GM23338 (cell line): Measurements from ENCODE around the gene PRR14L. TPM values are rescaled to one million over a fixed set of nuclear protein-coding genes. Genes with fewer than 3 reads are reported as not detected.

Experiments used
- ATAC-seq: fragments of 200-7000 bp; cut with Tn5 transposase; 3 replicates; pipeline ENCODE4 v1.9.1; 2020
- DNase-seq: peaks from one replicate; pipeline ENCODE4 v3.0.0-alpha.2; 2015; ENCODE audit warnings: low spot score
- H2AFZ ChIP-seq: fragments of 200-600 bp; sonication (generic); 2 replicates; pipeline ENCODE4 v1.8.0; 2016; ENCODE audit warnings: antibody characterized with exemption, mild to moderate bottlenecking, moderate library complexity
- H3F3A ChIP-seq: fragments of 200-600 bp; sonication (generic); replicated peaks from 2 replicates; pipeline ENCODE4 v1.8.0; 2017; ENCODE audit warnings: antibody characterized with exemption, mixed run types, low read depth
- H3K27ac ChIP-seq: fragments of 200-600 bp; sonication (generic); 2 replicates; pipeline ENCODE4 v1.6.1; 2016; ENCODE audit warnings: low read depth
- H3K27me3 ChIP-seq: fragments of 200-600 bp; sonication (generic); 2 replicates; pipeline ENCODE4 v1.8.0; 2016; ENCODE audit warnings: mild to moderate bottlenecking, mixed run types, moderate library complexity; ENCODE audit not compliant: insufficient read depth
- H3K36me3 ChIP-seq: fragments of 200-600 bp; sonication (generic); 2 replicates; pipeline ENCODE4 v1.8.0; 2016; ENCODE audit warnings: mild to moderate bottlenecking; ENCODE audit not compliant: insufficient read depth
- H3K4me1 ChIP-seq: fragments of 200-600 bp; sonication (generic); 2 replicates; pipeline ENCODE4 v1.8.0; 2016; ENCODE audit warnings: mild to moderate bottlenecking, moderate library complexity; ENCODE audit not compliant: insufficient read depth
- H3K4me2 ChIP-seq: fragments of 200-600 bp; sonication (generic); 2 replicates; pipeline ENCODE4 v1.7.1; 2017; ENCODE audit warnings: mixed run types
- H3K4me3 ChIP-seq: fragments of 200-600 bp; sonication (generic); 2 replicates; pipeline ENCODE4 v1.6.1; 2016; ENCODE audit warnings: mixed run types
- H3K79me2 ChIP-seq: fragments of 200-600 bp; sonication (generic); replicated peaks from 2 replicates; pipeline ENCODE4 v1.8.0; 2017; ENCODE audit warnings: mild to moderate bottlenecking; ENCODE audit not compliant: insufficient read depth
- H3K9me2 ChIP-seq: fragments of 200-600 bp; sonication (generic); 2 replicates; pipeline ENCODE4 v1.8.0; 2017; ENCODE audit not compliant: insufficient read depth
- H4K20me1 ChIP-seq: fragments of 200-600 bp; sonication (generic); replicated peaks from 2 replicates; pipeline ENCODE4 v1.8.0; 2017; ENCODE audit warnings: mild to moderate bottlenecking; ENCODE audit not compliant: insufficient read depth
- H3K27ac Mint-ChIP-seq: 2 replicates; pipeline ENCODE4 v1.8.0; 2020; ENCODE audit warnings: inconsistent platforms, mild to moderate bottlenecking, moderate library complexity, mixed read lengths
- H3K27me3 Mint-ChIP-seq: 3 replicates; pipeline ENCODE4 v1.8.0; 2022; ENCODE audit warnings: low read depth, mild to moderate bottlenecking, moderate library complexity, mixed read lengths, inconsistent platforms; ENCODE audit not compliant: insufficient read depth, poor library complexity
- H3K36me3 Mint-ChIP-seq: 3 replicates; pipeline ENCODE4 v1.8.0; 2021; ENCODE audit warnings: low read depth, mild to moderate bottlenecking, inconsistent platforms, moderate library complexity, mixed read lengths
- H3K4me1 Mint-ChIP-seq: 3 replicates; pipeline ENCODE4 v1.8.0; 2020; ENCODE audit warnings: mild to moderate bottlenecking, inconsistent platforms, mixed read lengths
- H3K4me3 Mint-ChIP-seq: 3 replicates; pipeline ENCODE4 v1.8.0; 2021; ENCODE audit warnings: moderate library complexity, mild to moderate bottlenecking, inconsistent platforms, mixed read lengths
- H3K9me3 Mint-ChIP-seq: 3 replicates; pipeline ENCODE4 v1.8.0; 2020; ENCODE audit warnings: moderate library complexity, mild to moderate bottlenecking, inconsistent platforms, mixed read lengths
- CREB1 ChIP-seq: fragments of 250-450 bp; sonication (Bioruptor Pico); IDR thresholded peaks from 2 replicates; pipeline ENCODE4 v1.5.0; 2020; ENCODE audit warnings: low read depth, mild to moderate bottlenecking, moderate library complexity
- EZH2 ChIP-seq: fragments of 200-600 bp; sonication (generic); IDR thresholded peaks from one replicate; pipeline ENCODE4 v1.8.0; 2017; ENCODE audit warnings: antibody characterized with exemption, mild to moderate bottlenecking, low read depth; ENCODE audit not compliant: unreplicated experiment
- EZH2phosphoT487 ChIP-seq: fragments of 200-600 bp; sonication (generic); IDR thresholded peaks from one replicate; pipeline ENCODE4 v1.8.1; 2018; ENCODE audit warnings: antibody characterized with exemption; ENCODE audit not compliant: unreplicated experiment
- JUNB ChIP-seq: IDR thresholded peaks from one replicate; pipeline ENCODE4 v1.6.1; 2016; ENCODE audit warnings: antibody characterized with exemption; ENCODE audit not compliant: unreplicated experiment
- NANOG ChIP-seq: IDR thresholded peaks from 2 replicates; pipeline ENCODE4 v1.6.1; 2016; ENCODE audit warnings: antibody characterized with exemption, borderline replicate concordance
- POLR2AphosphoS5 ChIP-seq: IDR thresholded peaks from 2 replicates; pipeline ENCODE4 v1.6.1; 2016; ENCODE audit warnings: antibody characterized with exemption, low read depth
- REST ChIP-seq: IDR thresholded peaks from one replicate; pipeline ENCODE4 v1.6.1; 2018; ENCODE audit warnings: antibody characterized with exemption; ENCODE audit not compliant: unreplicated experiment
- STAT1 ChIP-seq: IDR thresholded peaks from one replicate; pipeline ENCODE4 v1.6.1; 2016; ENCODE audit warnings: antibody characterized with exemption; ENCODE audit not compliant: unreplicated experiment
- ZNF114 ChIP-seq: fragments of 250-450 bp; sonication (Bioruptor Pico); IDR thresholded peaks from 2 replicates; pipeline ENCODE4 v1.5.0; 2020; ENCODE audit warnings: mild to moderate bottlenecking, moderate library complexity
- ZNF331 ChIP-seq: fragments of 250-450 bp; sonication (Bioruptor Pico); IDR thresholded peaks from 2 replicates; pipeline ENCODE4 v1.5.0; 2020; ENCODE audit warnings: low read depth, mild to moderate bottlenecking, moderate library complexity
- ZNF462 ChIP-seq: fragments of 250-450 bp; sonication (Bioruptor Pico); IDR thresholded peaks from 2 replicates; pipeline ENCODE4 v1.5.0; 2020; ENCODE audit warnings: mild to moderate bottlenecking, moderate library complexity
- polyA plus RNA-seq: library from polyadenylated mRNA; unstranded; fragments of >200 nt; fragmentation: Nextera tagmentation; extraction: Ambion mirVana; gene quantifications from 2 replicates; pipeline ENCODE4 v1.2.1, GENCODE V29; 2016
- total RNA-seq: library from RNA; depleted of rRNA; stranded (reverse); fragments of >200 nt; shearing (Covaris generic); gene quantifications from 2 replicates; pipeline ENCODE4 v1.2.3, GENCODE V29; 2014
- TF ChIP-seq, protein P1 (sequence below): IDR thresholded peaks from 2 replicates; pipeline ENCODE4 v1.6.1; 2016; ENCODE audit warnings: antibody characterized with exemption
- TF ChIP-seq, protein P2 (sequence below), 2 experiments: fragments of 200-600 bp in 1 of 2; sonication (generic) in 1 of 2; conservative IDR thresholded peaks; 2 replicates each; pipeline versions ENCODE4 v1.5.1 to v1.6.1; 2016 to 2017; ENCODE audit warnings: antibody characterized with exemption in 2 of 2, low read depth in 2 of 2, mild to moderate bottlenecking in 2 of 2, moderate library complexity in 1 of 2

Gene PRR14L
- total and polyA plus RNA-seq, 2 experiments from 2014 or later: 46.3 to 54.0 TPM

GRCh38 chr22:31742682-31743081 is 7.2 kb downstream of the PRR14L start:
- Histone ChIP-seq H3K36me3 (peaks cover 10% of the 10 kb centered on the region), H3K4me2 (no peak overlapping the region), H3K27me3 (no peaks in the 10 kb centered on the region), H3K4me1 (peaks cover 6% of the 10 kb centered on the region), H3F3A (0 out of 2 replicates have a peak, but pooled peaks cover 3% of the 10 kb centered on the region), H3K9me2 (no peaks in the 10 kb centered on the region), H3K79me2 (peaks cover 100% of the 10 kb centered on the region), H3K27ac (no peak overlapping the region), H3K4me3 (no peak overlapping the region), H4K20me1 (peaks cover 53% of the 10 kb centered on the region), H2AFZ (no peak overlapping the region)
- H3K9me3 Mint-ChIP-seq: no peaks in the 10 kb centered on the region
- no peak for ATAC-seq
- H3K27ac Mint-ChIP-seq: no peak overlapping the region
- TF ChIP-seq, protein P1, sequence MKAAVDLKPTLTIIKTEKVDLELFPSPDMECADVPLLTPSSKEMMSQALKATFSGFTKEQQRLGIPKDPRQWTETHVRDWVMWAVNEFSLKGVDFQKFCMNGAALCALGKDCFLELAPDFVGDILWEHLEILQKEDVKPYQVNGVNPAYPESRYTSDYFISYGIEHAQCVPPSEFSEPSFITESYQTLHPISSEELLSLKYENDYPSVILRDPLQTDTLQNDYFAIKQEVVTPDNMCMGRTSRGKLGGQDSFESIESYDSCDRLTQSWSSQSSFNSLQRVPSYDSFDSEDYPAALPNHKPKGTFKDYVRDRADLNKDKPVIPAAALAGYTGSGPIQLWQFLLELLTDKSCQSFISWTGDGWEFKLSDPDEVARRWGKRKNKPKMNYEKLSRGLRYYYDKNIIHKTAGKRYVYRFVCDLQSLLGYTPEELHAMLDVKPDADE: no peak
- TF ChIP-seq ZNF331 (CRISPR knock-in tag): no peak
- TF ChIP-seq EZH2phosphoT487: no peak
- no peak for TF ChIP-seq EZH2
- TF ChIP-seq STAT1: no peak
- no peak for TF ChIP-seq ZNF462 (CRISPR knock-in tag)
- no peak for TF ChIP-seq ZNF114 (CRISPR knock-in tag)
- TF ChIP-seq, protein P2, sequence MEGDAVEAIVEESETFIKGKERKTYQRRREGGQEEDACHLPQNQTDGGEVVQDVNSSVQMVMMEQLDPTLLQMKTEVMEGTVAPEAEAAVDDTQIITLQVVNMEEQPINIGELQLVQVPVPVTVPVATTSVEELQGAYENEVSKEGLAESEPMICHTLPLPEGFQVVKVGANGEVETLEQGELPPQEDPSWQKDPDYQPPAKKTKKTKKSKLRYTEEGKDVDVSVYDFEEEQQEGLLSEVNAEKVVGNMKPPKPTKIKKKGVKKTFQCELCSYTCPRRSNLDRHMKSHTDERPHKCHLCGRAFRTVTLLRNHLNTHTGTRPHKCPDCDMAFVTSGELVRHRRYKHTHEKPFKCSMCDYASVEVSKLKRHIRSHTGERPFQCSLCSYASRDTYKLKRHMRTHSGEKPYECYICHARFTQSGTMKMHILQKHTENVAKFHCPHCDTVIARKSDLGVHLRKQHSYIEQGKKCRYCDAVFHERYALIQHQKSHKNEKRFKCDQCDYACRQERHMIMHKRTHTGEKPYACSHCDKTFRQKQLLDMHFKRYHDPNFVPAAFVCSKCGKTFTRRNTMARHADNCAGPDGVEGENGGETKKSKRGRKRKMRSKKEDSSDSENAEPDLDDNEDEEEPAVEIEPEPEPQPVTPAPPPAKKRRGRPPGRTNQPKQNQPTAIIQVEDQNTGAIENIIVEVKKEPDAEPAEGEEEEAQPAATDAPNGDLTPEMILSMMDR (conservative IDR thresholded peaks at IDR 0.05; ENCODE audit: low read depth in 2 of 2): no peak
- no peak for TF ChIP-seq JUNB
- TF ChIP-seq POLR2AphosphoS5: no peak
- no peak for TF ChIP-seq REST
- no peak for TF ChIP-seq CREB1
- no peak for TF ChIP-seq NANOG
- peaks cover 50% of the 10 kb centered on the region for H3K36me3 Mint-ChIP-seq
- no peak for DNase-seq
- H3K4me1 Mint-ChIP-seq: peaks cover 6% of the 10 kb centered on the region; the same call in 2 of the 3 replicates
- peaks cover 3% of the 10 kb centered on the region for H3K27me3 Mint-ChIP-seq
- no peak overlapping the region for H3K4me3 Mint-ChIP-seq
